Stimulated activated CD4-positive, alpha-beta T cell treated with anti-CD3 and anti-CD28 coated beads, Interleukin-4, amount 100 ng/mL, for 48 hours (primary cell): ENCODE data around the gene PDCD1LG2.

Source experiments
- DNase-seq, 2 donors: peaks; one replicate each; pipeline ENCODE4 v3.0.0-alpha.2; 2020; ENCODE audit warnings: low read depth in 2 of 2

PDCD1LG2 gene

GRCh38 chr9:5531101-5531882, 21.0 kb downstream of the PDCD1LG2 start:
- DNase-seq, result no peak

GRCh38 chr9:5532306-5532705, 22.0 kb downstream of the PDCD1LG2 start:
- DNase-seq, result no peak

GRCh38 chr9:5532790-5533189, 22.5 kb downstream of the PDCD1LG2 start:
- DNase-seq, result no peak

GRCh38 chr9:5536684-5537083, 26.4 kb downstream of the PDCD1LG2 start:
- no peak for DNase-seq

- DNase-seq, result no peak
Measured at GRCh38 chr9:5543875-5544702, 33.8 kb downstream of the PDCD1LG2 start.

- DNase-seq, result no peak
Measured at GRCh38 chr9:5549658-5550650, 39.6 kb downstream of the PDCD1LG2 start.

- no peak for DNase-seq
Measured at GRCh38 chr9:5551368-5552150, 41.2 kb downstream of the PDCD1LG2 start.

GRCh38 chr9:5552301-5552700, 42.0 kb downstream of the PDCD1LG2 start:
- no peak for DNase-seq

GRCh38 chr9:5553211-5553610, 42.9 kb downstream of the PDCD1LG2 start:
- DNase-seq, result no peak

GRCh38 chr9:5554254-5554653, 43.9 kb downstream of the PDCD1LG2 start:
- DNase-seq, result no peak

- DNase-seq, result no peak
Measured at GRCh38 chr9:5556101-5556705, 45.9 kb downstream of the PDCD1LG2 start.

GRCh38 chr9:5557606-5558587, 47.6 kb downstream of the PDCD1LG2 start:
- DNase-seq, result no peak

GRCh38 chr9:5559659-5560058, 49.3 kb downstream of the PDCD1LG2 start:
- no peak for DNase-seq

GRCh38 chr9:5560443-5561100, 50.2 kb downstream of the PDCD1LG2 start:
- DNase-seq, result no peak

- DNase-seq, result no peak
Measured at GRCh38 chr9:5561828-5562488, 51.6 kb downstream of the PDCD1LG2 start.

GRCh38 chr9:5562806-5563416, 52.6 kb downstream of the PDCD1LG2 start:
- no peak for DNase-seq

- DNase-seq, result no peak
Measured at GRCh38 chr9:5563417-5563815, 53.1 kb downstream of the PDCD1LG2 start.

GRCh38 chr9:5563886-5564285, 53.6 kb downstream of the PDCD1LG2 start:
- DNase-seq, result no peak
